ENCODE measurements around the gene DEFB124. TPM values are rescaled to one million over a fixed set of nuclear protein-coding genes. Genes with fewer than 3 reads are reported as not detected.
A peak's percentile ranks its signal among the peaks of the same experiment; 100 is the strongest.
"Not testable (repeated sequence)": the region's sequence is repeated elsewhere in the genome, so short reads cannot be mapped to it uniquely, and the experiment has no call there.

DEFB124 gene
- total RNA-seq, 3 donors from 2014 or later, result not detected

DNA sequence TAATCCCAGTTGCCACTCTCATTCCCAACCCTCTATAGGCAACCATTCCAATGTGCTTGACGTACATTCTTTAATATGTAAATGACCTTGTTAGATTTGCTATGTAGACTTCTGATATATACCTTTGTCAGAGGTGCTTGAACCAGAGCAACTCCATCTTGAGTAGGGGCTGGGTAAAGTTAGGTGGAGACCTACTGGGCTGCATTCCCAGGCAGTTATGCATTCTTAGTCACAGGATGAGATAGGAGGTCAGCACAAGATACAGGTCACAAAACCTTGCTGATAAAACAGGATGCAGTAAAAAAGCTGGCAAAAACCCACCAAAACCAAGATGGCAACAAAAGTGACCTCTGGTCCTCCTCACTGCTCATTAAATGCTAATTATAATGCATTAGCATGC, 31.0 kb upstream of the DEFB124 start:
- Histone ChIP-seq H3K4me1 (ENCODE audit: low read depth) (no peaks in the 10 kb centered on the region), H3K36me3 (ENCODE audit: low read depth) (no peaks in the 10 kb centered on the region), H3K9me3 (peaks cover 2% of the 10 kb centered on the region), H3K4me3 (no peak overlapping the region)
- no peak for ATAC-seq
- TF ChIP-seq, protein P1, sequence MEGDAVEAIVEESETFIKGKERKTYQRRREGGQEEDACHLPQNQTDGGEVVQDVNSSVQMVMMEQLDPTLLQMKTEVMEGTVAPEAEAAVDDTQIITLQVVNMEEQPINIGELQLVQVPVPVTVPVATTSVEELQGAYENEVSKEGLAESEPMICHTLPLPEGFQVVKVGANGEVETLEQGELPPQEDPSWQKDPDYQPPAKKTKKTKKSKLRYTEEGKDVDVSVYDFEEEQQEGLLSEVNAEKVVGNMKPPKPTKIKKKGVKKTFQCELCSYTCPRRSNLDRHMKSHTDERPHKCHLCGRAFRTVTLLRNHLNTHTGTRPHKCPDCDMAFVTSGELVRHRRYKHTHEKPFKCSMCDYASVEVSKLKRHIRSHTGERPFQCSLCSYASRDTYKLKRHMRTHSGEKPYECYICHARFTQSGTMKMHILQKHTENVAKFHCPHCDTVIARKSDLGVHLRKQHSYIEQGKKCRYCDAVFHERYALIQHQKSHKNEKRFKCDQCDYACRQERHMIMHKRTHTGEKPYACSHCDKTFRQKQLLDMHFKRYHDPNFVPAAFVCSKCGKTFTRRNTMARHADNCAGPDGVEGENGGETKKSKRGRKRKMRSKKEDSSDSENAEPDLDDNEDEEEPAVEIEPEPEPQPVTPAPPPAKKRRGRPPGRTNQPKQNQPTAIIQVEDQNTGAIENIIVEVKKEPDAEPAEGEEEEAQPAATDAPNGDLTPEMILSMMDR (IDR thresholded peaks at IDR 0.05), result no peak
- DNase-seq, result no peak
- intact Hi-C loops (cut with DNase I, micrococcal nuclease), result no loop called here

DNA sequence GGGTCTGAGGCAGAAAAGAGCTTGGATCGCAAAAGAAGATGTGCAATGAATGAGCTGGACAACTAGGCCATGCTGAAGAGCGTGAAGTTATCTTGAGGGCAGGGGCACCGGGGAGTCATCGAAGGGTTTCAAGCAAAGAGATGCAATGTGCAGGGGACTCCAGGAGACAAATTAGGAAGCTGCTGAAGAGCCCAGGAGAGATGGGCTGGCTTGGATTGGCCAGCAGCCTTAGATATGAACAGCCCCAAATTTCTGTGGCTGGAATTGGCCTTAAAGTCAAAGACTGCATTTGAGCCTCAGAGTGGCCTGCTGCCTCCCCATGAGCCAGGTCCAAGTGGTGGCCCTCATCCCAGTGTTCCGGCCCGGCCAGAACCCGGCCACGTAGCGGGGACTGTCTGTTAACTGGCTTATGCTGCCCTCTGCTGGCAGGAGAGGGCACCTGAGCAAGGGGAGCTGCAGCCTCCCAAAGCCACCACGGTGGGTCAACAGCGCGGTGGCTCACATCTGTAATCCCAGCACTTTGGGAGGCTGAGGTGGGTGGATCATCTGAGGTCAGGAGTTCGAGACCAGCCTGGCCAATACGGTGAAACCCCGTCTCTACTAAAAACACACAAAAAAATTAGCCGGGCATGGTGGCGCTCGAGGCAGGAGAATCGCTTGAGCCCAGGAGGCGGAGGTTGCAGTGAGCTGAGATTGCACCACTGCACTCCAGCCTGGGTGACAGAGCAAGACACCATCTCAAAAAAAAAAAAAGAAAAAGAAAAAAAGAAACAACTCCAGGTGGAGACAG, 28.2 kb upstream of the DEFB124 start:
- intact Hi-C loops (cut with DNase I, micrococcal nuclease), result loop anchor here in 1 of 2 donors (5.0 kb wide), 1 partner anchor 41 kb away; no protein-coding TSS in a partner anchor
- H3K4me3 ChIP-seq; H3K9me3 ChIP-seq; H3K36me3 ChIP-seq (ENCODE audit: low read depth); H3K4me1 ChIP-seq (ENCODE audit: low read depth): not testable (repeated sequence)
- TF ChIP-seq, protein P1 (IDR thresholded peaks at IDR 0.05), result peak; percentile 85
- ATAC-seq (peak; percentile 97), DNase-seq (peak; percentile 74 to 87 (median 81))

DNA sequence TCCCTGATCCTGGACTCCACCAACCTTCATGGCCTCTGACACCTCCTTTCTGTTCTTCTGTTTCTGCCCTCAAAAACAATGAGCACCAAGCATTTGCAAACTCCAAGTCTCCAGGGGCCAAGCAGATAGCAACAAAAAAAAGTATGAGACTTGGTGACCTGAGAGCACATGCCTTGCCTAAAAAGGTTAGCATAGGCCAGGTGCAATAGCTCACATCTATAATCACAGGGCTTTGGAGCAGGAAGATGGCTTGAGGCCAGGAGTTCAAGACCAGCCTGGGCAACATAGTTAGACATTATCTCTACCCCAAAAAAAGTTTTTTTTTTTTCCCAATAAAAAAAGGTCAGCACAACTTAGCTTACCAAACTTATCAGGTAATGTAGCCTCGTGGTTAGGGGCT, 25.6 kb upstream of the DEFB124 start:
- TF ChIP-seq, protein P1 (IDR thresholded peaks at IDR 0.05), result no peak
- ATAC-seq (no peak), DNase-seq (no peak)
- intact Hi-C loops (cut with DNase I, micrococcal nuclease), result loop anchor here in 1 of 2 donors (5.0 kb wide), 1 partner anchor 38 kb away; no protein-coding TSS in a partner anchor
- H3K4me3 ChIP-seq, result no peak overlapping the region
- H3K36me3 ChIP-seq (ENCODE audit: low read depth), result no peaks in the 10 kb centered on the region
- H3K9me3 ChIP-seq, result no peaks in the 10 kb centered on the region
- no peaks in the 10 kb centered on the region for H3K4me1 ChIP-seq (ENCODE audit: low read depth)

DNA sequence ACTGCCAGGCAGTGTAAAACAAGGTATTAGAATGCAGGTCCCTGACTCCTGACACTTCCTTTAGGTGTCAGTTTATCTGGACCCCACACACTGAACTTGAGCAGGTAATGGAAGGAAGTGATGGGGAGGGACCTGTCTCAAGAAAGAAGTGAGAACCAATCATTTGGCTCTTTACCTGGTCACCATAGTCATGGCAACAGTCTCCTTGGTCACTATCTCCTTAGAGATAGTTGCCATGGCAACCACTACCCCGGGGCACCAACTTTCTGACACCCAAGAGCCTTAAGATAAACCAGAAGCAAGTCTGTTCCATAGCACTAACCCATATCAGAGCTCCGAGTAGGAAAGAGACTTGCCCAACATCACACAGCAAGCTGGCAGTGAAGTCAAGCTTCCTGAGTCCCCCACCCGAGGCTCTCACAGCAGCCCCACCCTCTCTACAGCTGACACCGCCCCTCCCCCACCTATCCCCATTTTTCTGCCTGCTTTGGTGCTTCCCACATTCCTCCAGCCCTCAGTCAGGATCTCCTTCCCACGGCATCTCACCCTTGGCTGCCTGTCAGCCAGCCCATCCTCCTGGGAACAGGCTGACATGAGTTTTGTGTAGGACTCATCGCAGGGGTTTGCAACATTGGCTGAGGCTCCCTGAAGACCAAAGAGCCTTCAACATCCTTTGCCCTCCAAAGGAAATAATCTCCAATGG, 23.1 kb upstream of the DEFB124 start:
- Histone ChIP-seq H3K36me3 (ENCODE audit: low read depth) (no peaks in the 10 kb centered on the region), H3K4me3 (no peak overlapping the region), H3K9me3 (no peaks in the 10 kb centered on the region), H3K4me1 (ENCODE audit: low read depth) (no peaks in the 10 kb centered on the region)
- ATAC-seq, result no peak
- no peak for DNase-seq
- intact Hi-C loops (cut with DNase I, micrococcal nuclease), result no loop called here
- TF ChIP-seq, protein P1 (IDR thresholded peaks at IDR 0.05), result no peak

DNA sequence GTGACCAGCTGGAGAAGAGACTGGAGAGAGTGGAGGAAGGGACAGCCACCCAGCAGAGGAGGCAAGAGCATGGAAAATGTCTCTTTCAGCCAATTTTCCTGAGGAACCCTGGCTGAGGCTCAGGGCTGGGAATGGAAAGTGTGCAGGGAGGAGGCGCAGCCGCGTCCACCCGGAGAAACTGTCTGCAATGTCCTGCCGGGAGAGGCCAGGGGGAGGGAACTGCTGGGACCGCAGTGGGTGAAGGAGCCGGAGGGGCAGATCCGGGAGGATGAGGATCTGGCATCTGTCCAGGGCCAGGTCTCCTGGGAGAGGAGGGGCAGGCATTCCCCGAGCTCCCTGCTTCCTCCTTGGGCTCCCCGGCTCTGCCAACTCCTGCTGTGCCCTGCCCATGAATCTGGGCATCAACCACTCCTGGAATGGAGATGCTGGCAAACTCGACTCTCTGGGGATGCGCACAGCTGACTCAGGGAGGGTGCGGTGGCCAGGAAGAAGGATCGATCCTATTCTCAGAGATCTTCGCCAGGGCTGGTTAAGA, 21.9 kb upstream of the DEFB124 start:
- Histone ChIP-seq H3K4me1 (ENCODE audit: low read depth) (no peaks in the 10 kb centered on the region), H3K9me3 (no peaks in the 10 kb centered on the region), H3K36me3 (ENCODE audit: low read depth) (no peaks in the 10 kb centered on the region), H3K4me3 (no peak overlapping the region)
- DNase-seq, result peak in 2 of 3 donors; percentile 42 to 60
- ATAC-seq, result no peak
- intact Hi-C loops (cut with DNase I, micrococcal nuclease), result no loop called here
- TF ChIP-seq, protein P1 (IDR thresholded peaks at IDR 0.05), result no peak
